ENCODE results near the gene C16orf74. TPM values are rescaled to one million over a fixed set of nuclear protein-coding genes. Genes with fewer than 3 reads are reported as not detected.

Gene C16orf74
- total and polyA plus RNA-seq, 2 donors (not counting 1 experiment from before 2014, with no cell fraction given): 73.0 to 83.3 TPM

- no peaks in the 10 kb centered on the region for H3K79me2 ChIP-seq (ENCODE audit: control insufficient read depth, insufficient read depth, low read length)
- H3K27me3 Mint-ChIP-seq: no peaks in the 10 kb centered on the region
- WGBS (ENCODE audit: insufficient coverage): 77% methylated on average over 3 of the region's 4 CpGs
- H3K9me3 ChIP-seq (ENCODE audit: control extremely low read depth in 1 of 3, control insufficient read depth in 2 of 3, insufficient read depth in 1 of 3, low read length in 2 of 3): no peaks in the 10 kb centered on the region
- H3K27ac Mint-ChIP-seq: no peak overlapping the region
- peaks cover 16% of the 10 kb centered on the region for H4K20me1 ChIP-seq (ENCODE audit: control insufficient read depth, insufficient read depth, low read length, poor library complexity, severe bottlenecking)
- no peaks in the 10 kb centered on the region for H3K9me3 Mint-ChIP-seq (ENCODE audit: insufficient read depth)
- no peak for TF ChIP-seq CTCF (IDR thresholded peaks at IDR 0.05)
- TF ChIP-seq EZH2 (IDR thresholded peaks at IDR 0.05; ENCODE audit: borderline replicate concordance, insufficient read depth, low read depth, low read length, poor library complexity, severe bottlenecking): no peak
- H3K4me3 Mint-ChIP-seq: no peak overlapping the region
- intact Hi-C loops (cut with micrococcal nuclease): no loop called here
- no peak for DNase-seq
- H2AFZ ChIP-seq (ENCODE audit: insufficient read depth, low read depth, low read length, poor library complexity, severe bottlenecking): no peak overlapping the region
- no peak for ATAC-seq (ENCODE audit: low read depth)
- H3K4me1 Mint-ChIP-seq: no peaks in the 10 kb centered on the region
- H3K27ac ChIP-seq (ENCODE audit: low read length in 2 of 2): no peak overlapping the region
- H3K9ac ChIP-seq (ENCODE audit: low read length): no peak overlapping the region
- H3K4me1 ChIP-seq (ENCODE audit: control insufficient read depth in 2 of 2, insufficient read depth in 2 of 2, low read length in 2 of 2): no peaks in the 10 kb centered on the region
- CTCF ChIA-PET: interaction anchor here (1.3 kb wide), 1 partner anchor 20 kb away, joined by 7 read pairs; no protein-coding TSS in a partner anchor
- H3K36me3 ChIP-seq (replicated peaks in 1 of 2; ENCODE audit: control extremely low read depth in 1 of 2, control insufficient read depth in 1 of 2, extremely low read depth in 1 of 2, insufficient read depth in 2 of 2, low read length in 1 of 2): peaks cover 0 to 56% of the 10 kb centered on the region in 2 experiments
- POLR2A ChIA-PET: no interaction called here
- H3K27me3 ChIP-seq (replicated peaks in 1 of 4; ENCODE audit: control extremely low read depth in 1 of 4, control insufficient read depth in 3 of 4, insufficient read depth in 4 of 4, low read length in 3 of 4): no peaks in the 10 kb centered on the region
- H3K4me2 ChIP-seq (replicated peaks; ENCODE audit: low read depth, low read length, poor library complexity, severe bottlenecking): no peak overlapping the region
- no peak overlapping the region for H3K4me3 ChIP-seq (ENCODE audit: control extremely low read depth in 1 of 5, extremely low read depth in 1 of 5, insufficient read depth in 1 of 5, low read depth in 2 of 5, low read length in 4 of 5)
Observed at GRCh38 chr16:85777583-85778310, 26.9 kb upstream of the C16orf74 start.

GRCh38 chr16:85774811-85775210, 23.9 kb upstream of the C16orf74 start:
- H3K4me3 Mint-ChIP-seq: no peak overlapping the region
- Histone ChIP-seq H2AFZ (ENCODE audit: insufficient read depth, low read depth, low read length, poor library complexity, severe bottlenecking) (no peak overlapping the region), H3K4me1 (ENCODE audit: control insufficient read depth in 2 of 2, insufficient read depth in 2 of 2, low read length in 2 of 2) (no peaks in the 10 kb centered on the region), H4K20me1 (ENCODE audit: control insufficient read depth, insufficient read depth, low read length, poor library complexity, severe bottlenecking) (no peaks in the 10 kb centered on the region), H3K79me2 (ENCODE audit: control insufficient read depth, insufficient read depth, low read length) (no peaks in the 10 kb centered on the region), H3K9ac (ENCODE audit: low read length) (no peak overlapping the region), H3K36me3 (replicated peaks in 1 of 2; ENCODE audit: control extremely low read depth in 1 of 2, control insufficient read depth in 1 of 2, extremely low read depth in 1 of 2, insufficient read depth in 2 of 2, low read length in 1 of 2) (peaks cover 0 to 28% of the 10 kb centered on the region in 2 experiments), H3K27ac (ENCODE audit: low read length in 2 of 2) (no peak overlapping the region), H3K27me3 (replicated peaks in 1 of 4; ENCODE audit: control extremely low read depth in 1 of 4, control insufficient read depth in 3 of 4, insufficient read depth in 4 of 4, low read length in 3 of 4) (no peaks in the 10 kb centered on the region), H3K4me2 (replicated peaks; ENCODE audit: low read depth, low read length, poor library complexity, severe bottlenecking) (no peak overlapping the region), H3K9me3 (ENCODE audit: control extremely low read depth in 1 of 3, control insufficient read depth in 2 of 3, insufficient read depth in 1 of 3, low read length in 2 of 3) (no peaks in the 10 kb centered on the region), H3K4me3 (ENCODE audit: control extremely low read depth in 1 of 5, extremely low read depth in 1 of 5, insufficient read depth in 1 of 5, low read depth in 2 of 5, low read length in 4 of 5) (no peak overlapping the region)
- H3K27ac Mint-ChIP-seq: no peak overlapping the region
- 98% methylated on average over 7 of the region's 8 CpGs for WGBS (ENCODE audit: insufficient coverage)
- H3K9me3 Mint-ChIP-seq (ENCODE audit: insufficient read depth): no peaks in the 10 kb centered on the region
- no peak for ATAC-seq (ENCODE audit: low read depth)
- ChIA-PET CTCF (no interaction called here), POLR2A (no interaction called here)
- intact Hi-C loops (cut with micrococcal nuclease): no loop called here
- no peak for DNase-seq
- TF ChIP-seq CTCF (IDR thresholded peaks at IDR 0.05): no peak
- no peak for TF ChIP-seq EZH2 (IDR thresholded peaks at IDR 0.05; ENCODE audit: borderline replicate concordance, insufficient read depth, low read depth, low read length, poor library complexity, severe bottlenecking)
- no peaks in the 10 kb centered on the region for H3K27me3 Mint-ChIP-seq
- H3K4me1 Mint-ChIP-seq: no peaks in the 10 kb centered on the region

All from B cell (primary cell).